Endothelial cell of umbilical vein (primary cell): Measurements from ENCODE around the gene CERCAM. TPM values are rescaled to one million over a fixed set of nuclear protein-coding genes. Genes with fewer than 3 reads are reported as not detected.

Experiments used
- BruUV-seq: library from RNA; stranded (reverse); fragments of 400-500 nt; replicated peaks from 2 replicates; lab custom pipeline; 2021; lab: Mats Ljungman, UMichigan
- CTCF ChIA-PET: fragments of 300-600, 350-600 bp; sonication (Branson Sonifier 250); formaldehyde crosslinking; loops from one replicate; lab custom pipeline; 2021; ENCODE audit warnings: antibody characterized with exemption, inconsistent platforms; lab: Charles Lee
- POLR2A ChIA-PET: fragments of 300-600, 350-600 bp; sonication (Branson Sonifier 250); formaldehyde crosslinking; loops from one replicate; lab custom pipeline; 2021; ENCODE audit warnings: antibody characterized with exemption, inconsistent platforms; lab: Charles Lee
- DNase-seq: peaks from one replicate; pipeline ENCODE4 v3.0.0-alpha.2; 2011; ENCODE audit warnings: low read depth, low spot score
- FAIRE-seq: peaks from 2 replicates; lab custom pipeline; 2011; peaks lifted over from hg19 to GRCh38; lab: Jason Lieb, UNC
- H2AFZ ChIP-seq: 2 replicates; pipeline ENCODE4 v1.6.0; 2012; ENCODE audit warnings: low read depth, low read length, control low read depth, inconsistent platforms
- H3K27ac ChIP-seq: 2 replicates; pipeline ENCODE4 v1.5.1; 2011; ENCODE audit warnings: low read depth, mild to moderate bottlenecking, control low read depth, low read length, moderate library complexity; ENCODE audit not compliant: insufficient read depth
- H3K27me3 ChIP-seq, 2 experiments: 2 replicates each; pipeline versions ENCODE4 v1.6.0 to v1.6.1; 2011; ENCODE audit warnings: low read length in 2 of 2, mixed read lengths in 1 of 2; ENCODE audit not compliant: control insufficient read depth in 2 of 2, insufficient read depth in 2 of 2
- H3K36me3 ChIP-seq, 2 experiments: 2 replicates in 1 of 2; 3 replicates in 1 of 2; pipeline ENCODE4 v1.5.1; 2011; ENCODE audit warnings: low read length in 2 of 2, mild to moderate bottlenecking in 1 of 2, moderate library complexity in 1 of 2; ENCODE audit not compliant: control insufficient read depth in 2 of 2, insufficient read depth in 2 of 2; ENCODE audit errors: extremely low read depth in 1 of 2
- H3K4me1 ChIP-seq: 3 replicates; pipeline ENCODE4 v1.5.1; 2011; ENCODE audit warnings: mild to moderate bottlenecking, low read length; ENCODE audit not compliant: control insufficient read depth, insufficient read depth; ENCODE audit errors: extremely low read depth
- H3K4me2 ChIP-seq: 2 replicates; pipeline ENCODE4 v1.6.1; 2011; ENCODE audit warnings: low read length, control low read depth, mixed read lengths; ENCODE audit not compliant: insufficient read depth
- H3K4me3 ChIP-seq, 3 experiments: fragments of 200-600 bp in 1 of 3; sonication (generic), shearing (Covaris generic) in 1 of 3; replicated peaks in 1 of 3; 2 replicates each; pipeline ENCODE4 v1.5.1; 2011 to 2016; ENCODE audit warnings: control low read depth in 3 of 3, low read length in 3 of 3, mild to moderate bottlenecking in 2 of 3, inconsistent platforms in 1 of 3, low read depth in 1 of 3, moderate library complexity in 1 of 3; ENCODE audit not compliant: insufficient read depth in 1 of 3
- H3K79me2 ChIP-seq: 2 replicates; pipeline ENCODE4 v1.6.0; 2012; ENCODE audit warnings: low read length, inconsistent platforms; ENCODE audit not compliant: control insufficient read depth, insufficient read depth
- H3K9ac ChIP-seq: replicated peaks from 2 replicates; pipeline ENCODE3; 2011; ENCODE audit warnings: low read length, control low read depth; ENCODE audit not compliant: insufficient read depth; ENCODE audit errors: extremely low read depth
- H3K9me1 ChIP-seq: replicated peaks from 3 replicates; pipeline ENCODE4 v1.6.0; 2011; ENCODE audit warnings: mild to moderate bottlenecking, low read length; ENCODE audit not compliant: control insufficient read depth, insufficient read depth; ENCODE audit errors: extremely low read depth
- H3K9me3 ChIP-seq: replicated peaks from 2 replicates; pipeline ENCODE4 v1.5.1; 2012; ENCODE audit warnings: low read length, inconsistent platforms; ENCODE audit not compliant: control insufficient read depth, insufficient read depth
- H4K20me1 ChIP-seq: replicated peaks from 2 replicates; pipeline ENCODE3; 2011; ENCODE audit warnings: mild to moderate bottlenecking, low read length; ENCODE audit not compliant: control insufficient read depth, insufficient read depth; ENCODE audit errors: extremely low read depth
- EZH2 ChIP-seq: IDR thresholded peaks from 2 replicates; pipeline ENCODE4 v1.6.1; 2012; ENCODE audit warnings: borderline replicate concordance, low read depth, mild to moderate bottlenecking, moderate library complexity, low read length, inconsistent platforms; ENCODE audit not compliant: severe bottlenecking
- FOS ChIP-seq: IDR thresholded peaks from 2 replicates; pipeline ENCODE4 v1.6.1; 2011; ENCODE audit warnings: mild to moderate bottlenecking, low read length, moderate library complexity, borderline replicate concordance; ENCODE audit not compliant: insufficient read depth
- GATA2 ChIP-seq: IDR thresholded peaks from 2 replicates; pipeline ENCODE4 v1.7.0; 2011; ENCODE audit warnings: low read depth, mild to moderate bottlenecking, moderate library complexity, mixed read lengths, low read length; ENCODE audit not compliant: insufficient read length, insufficient read depth
- JUN ChIP-seq: IDR thresholded peaks from 2 replicates; pipeline ENCODE4 v1.6.1; 2011; ENCODE audit warnings: borderline replicate concordance, low read depth; ENCODE audit not compliant: insufficient read length, insufficient read depth
- MYC ChIP-seq: IDR thresholded peaks from one replicate; pipeline ENCODE4 v1.6.1; 2011; ENCODE audit warnings: mild to moderate bottlenecking, low read depth, low read length
- POLR2A ChIP-seq: IDR thresholded peaks from 2 replicates; pipeline ENCODE4 v1.6.1; 2012; ENCODE audit warnings: low read depth, mild to moderate bottlenecking, control low read depth, low read length
- POLR2AphosphoS5 ChIP-seq: IDR thresholded peaks from 2 replicates; pipeline ENCODE4 v1.6.1; 2012; ENCODE audit warnings: low read depth, mild to moderate bottlenecking, control low read depth, low read length, moderate library complexity; ENCODE audit not compliant: insufficient read depth
- dilution Hi-C: fragments of 300-500 bp; cut with MboI; formaldehyde crosslinking; loops from one replicate; pipeline ENCODE4 v1.15.0; 2019; ENCODE audit warnings: low sequenced_read_pairs; ENCODE audit not compliant: extremely low pct_ligation_motif_present
- intact Hi-C: fragments of 100-400 bp; cut with micrococcal nuclease; formaldehyde crosslinking; loops from one replicate; pipeline ENCODE4 v1.10.0; 2022
- polyA plus RNA-seq, 4 experiments: library from polyadenylated mRNA; depleted of rRNA in 3 of 4; stranded (reverse) in 3 of 4; unstranded in 1 of 4; fragments of >200 nt; gene quantifications; 2 replicates each; pipeline versions ENCODE4 v1.2.1 to v1.2.3, GENCODE V29; 2011 to 2012; ENCODE audit warnings: missing spikeins in 1 of 4
- total RNA-seq: library from RNA; stranded (reverse); gene quantifications from 2 replicates; pipeline ENCODE4 v1.2.3, GENCODE V29; 2021
- TF ChIP-seq, protein P1 (sequence below): IDR thresholded peaks from 2 replicates; pipeline ENCODE4 v1.6.1; 2011; ENCODE audit not compliant: insufficient read depth, insufficient read length
- TF ChIP-seq, protein P2 (sequence below), 2 donors: IDR thresholded peaks; 1 replicate in 1 of 2; 2 replicates in 1 of 2; pipeline ENCODE4 v1.5.1; 2011; ENCODE audit warnings: low read length in 2 of 2, mild to moderate bottlenecking in 2 of 2, moderate library complexity in 2 of 2, control low read depth in 1 of 2, inconsistent platforms in 1 of 2, low read depth in 1 of 2; ENCODE audit not compliant: insufficient read depth in 1 of 2; ENCODE audit errors: extremely low read depth in 1 of 2

Gene CERCAM
- total and polyA plus RNA-seq, 2 donors (not counting 3 experiments of a cell fraction or from before 2014, with no cell fraction given) = 47.9 to 77.8 TPM

DNA sequence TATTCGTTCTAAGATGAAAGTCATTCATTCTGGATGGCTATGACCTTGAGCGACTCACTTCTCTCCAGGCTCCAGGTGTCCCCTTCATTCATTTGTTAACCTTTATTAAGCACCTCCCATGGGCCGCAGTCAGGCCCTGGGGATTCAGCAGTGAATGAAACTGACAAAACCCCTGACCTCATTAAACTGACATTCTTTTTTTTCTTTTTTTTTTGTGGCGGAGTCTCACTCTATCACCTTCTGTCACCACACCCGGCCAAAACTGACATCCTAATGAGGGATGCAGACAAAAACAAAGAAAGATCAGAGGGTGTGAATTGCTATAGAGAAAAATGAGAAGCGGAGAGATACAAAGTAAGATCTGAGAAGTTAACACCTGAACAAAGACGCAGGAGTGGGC, 18.6 kb downstream of the CERCAM start:
- no peak for TF ChIP-seq EZH2
- no peak for TF ChIP-seq POLR2A
- no peak for TF ChIP-seq GATA2
- TF ChIP-seq, protein P1, sequence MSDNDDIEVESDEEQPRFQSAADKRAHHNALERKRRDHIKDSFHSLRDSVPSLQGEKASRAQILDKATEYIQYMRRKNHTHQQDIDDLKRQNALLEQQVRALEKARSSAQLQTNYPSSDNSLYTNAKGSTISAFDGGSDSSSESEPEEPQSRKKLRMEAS = no peak
- TF ChIP-seq, protein P2, sequence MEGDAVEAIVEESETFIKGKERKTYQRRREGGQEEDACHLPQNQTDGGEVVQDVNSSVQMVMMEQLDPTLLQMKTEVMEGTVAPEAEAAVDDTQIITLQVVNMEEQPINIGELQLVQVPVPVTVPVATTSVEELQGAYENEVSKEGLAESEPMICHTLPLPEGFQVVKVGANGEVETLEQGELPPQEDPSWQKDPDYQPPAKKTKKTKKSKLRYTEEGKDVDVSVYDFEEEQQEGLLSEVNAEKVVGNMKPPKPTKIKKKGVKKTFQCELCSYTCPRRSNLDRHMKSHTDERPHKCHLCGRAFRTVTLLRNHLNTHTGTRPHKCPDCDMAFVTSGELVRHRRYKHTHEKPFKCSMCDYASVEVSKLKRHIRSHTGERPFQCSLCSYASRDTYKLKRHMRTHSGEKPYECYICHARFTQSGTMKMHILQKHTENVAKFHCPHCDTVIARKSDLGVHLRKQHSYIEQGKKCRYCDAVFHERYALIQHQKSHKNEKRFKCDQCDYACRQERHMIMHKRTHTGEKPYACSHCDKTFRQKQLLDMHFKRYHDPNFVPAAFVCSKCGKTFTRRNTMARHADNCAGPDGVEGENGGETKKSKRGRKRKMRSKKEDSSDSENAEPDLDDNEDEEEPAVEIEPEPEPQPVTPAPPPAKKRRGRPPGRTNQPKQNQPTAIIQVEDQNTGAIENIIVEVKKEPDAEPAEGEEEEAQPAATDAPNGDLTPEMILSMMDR (IDR thresholded peaks at IDR 0.05; ENCODE audit: extremely low read depth in 1 of 2, insufficient read depth in 1 of 2, low read depth in 1 of 2, low read length in 2 of 2) = no peak
- no peak for TF ChIP-seq MYC
- TF ChIP-seq FOS = no peak
- TF ChIP-seq JUN = no peak
- TF ChIP-seq POLR2AphosphoS5 = no peak
- FAIRE-seq (no peak), DNase-seq (no peak)
- Histone ChIP-seq H3K36me3 (peaks cover 0 to 2% of the 10 kb centered on the region in 2 experiments), H3K9ac (no peak overlapping the region), H4K20me1 (no peaks in the 10 kb centered on the region), H3K4me3 (no peak overlapping the region), H3K27me3 (no peaks in the 10 kb centered on the region), H3K9me1 (no peaks in the 10 kb centered on the region), H2AFZ (no peak overlapping the region), H3K4me2 (no peak overlapping the region), H3K27ac (no peak overlapping the region), H3K9me3 (no peaks in the 10 kb centered on the region), H3K79me2 (no peaks in the 10 kb centered on the region), H3K4me1 (peaks cover 2% of the 10 kb centered on the region)
- ChIA-PET CTCF (interaction anchor here (0.5 to 2.9 kb wide), 53 partner anchors 10 to 323 kb away, joined by 3 to 57 read pairs (median 5); partner anchors contain the start of genes CERCAM, GLE1, ODF2 and SPTAN1), POLR2A (interaction anchor here (0.7 to 1.2 kb wide), 2 partner anchors 18 to 114 kb away, joined by 3 read pairs; partner anchors contain the start of genes CERCAM and SPTAN1)
- BruUV-seq = no TSS peak
- dilution Hi-C loops = no loop called here
- intact Hi-C loops = loop anchor here (2.0 to 5.0 kb wide), 3 partner anchors 66 to 126 kb away; partner anchors contain the start of genes GLE1 and SPTAN1
